Smooth muscle cell (in vitro differentiated cells): Measurements from ENCODE around the gene FOXO6. TPM values are rescaled to one million over a fixed set of nuclear protein-coding genes. Genes with fewer than 3 reads are reported as not detected.
A peak's percentile ranks its signal among the peaks of the same experiment; 100 is the strongest.

Experiments used
- DNase-seq: peaks from one replicate; lab custom pipeline; 2025; ENCODE audit not compliant: unreplicated experiment; lab: John Stamatoyannopoulos, UW
- H2AFZ ChIP-seq: fragments of 200-600 bp; sonication (generic); 2 replicates; pipeline ENCODE4 v1.6.0; 2016; ENCODE audit warnings: antibody characterized with exemption, low read depth, mild to moderate bottlenecking
- H3F3A ChIP-seq: fragments of 200-600 bp; sonication (generic); 2 replicates; pipeline ENCODE4 v1.6.0; 2017; ENCODE audit warnings: antibody characterized with exemption, low read depth
- H3K27ac ChIP-seq: fragments of 200-600 bp; sonication (generic); 2 replicates; pipeline ENCODE4 v1.5.1; 2016; ENCODE audit warnings: low read depth, mild to moderate bottlenecking
- H3K27me3 ChIP-seq: fragments of 200-600 bp; sonication (generic); 2 replicates; pipeline ENCODE4 v1.6.1; 2016; ENCODE audit warnings: low read depth, mild to moderate bottlenecking
- H3K36me3 ChIP-seq: fragments of 200-600 bp; sonication (generic); 2 replicates; pipeline ENCODE4 v1.5.1; 2016; ENCODE audit warnings: low read depth
- H3K4me1 ChIP-seq: fragments of 200-600 bp; sonication (generic); 2 replicates; pipeline ENCODE4 v1.5.1; 2016; ENCODE audit warnings: low read depth
- H3K4me2 ChIP-seq: fragments of 200-600 bp; sonication (generic); 2 replicates; pipeline ENCODE4 v1.6.0; 2016; ENCODE audit warnings: mild to moderate bottlenecking
- H3K4me3 ChIP-seq: fragments of 200-600 bp; sonication (generic); 2 replicates; pipeline ENCODE4 v1.5.1; 2016; ENCODE audit warnings: mild to moderate bottlenecking
- H3K79me2 ChIP-seq: fragments of 200-600 bp; sonication (generic); 2 replicates; pipeline ENCODE4 v1.6.0; 2016; ENCODE audit warnings: low read depth, mild to moderate bottlenecking
- H3K9ac ChIP-seq: fragments of 200-600 bp; sonication (generic); 2 replicates; pipeline ENCODE4 v1.6.0; 2016; ENCODE audit warnings: low read depth
- H3K9me3 ChIP-seq: fragments of 200-600 bp; sonication (generic); replicated peaks from 2 replicates; pipeline ENCODE4 v1.5.1; 2016; ENCODE audit warnings: low read depth
- H4K20me1 ChIP-seq: fragments of 200-600 bp; sonication (generic); 2 replicates; pipeline ENCODE4 v1.6.0; 2016; ENCODE audit warnings: low read depth
- CTCF ChIP-seq: fragments of 200-600 bp; sonication (generic); IDR thresholded peaks from 2 replicates; pipeline ENCODE4 v1.5.1; 2017; ENCODE audit warnings: borderline replicate concordance, mild to moderate bottlenecking, antibody characterized with exemption; ENCODE audit not compliant: insufficient read depth, poor library complexity, severe bottlenecking
- WGBS: methylation state at CpG from one replicate; pipeline ENCODE4 v1.1.7; 2016; ENCODE audit warnings: low lambda C conversion rate; 5-methylcytosine and 5-hydroxymethylcytosine counted together
- polyA plus RNA-seq: library from polyadenylated mRNA; unstranded; fragments of >200 nt; fragmentation: Nextera tagmentation; extraction: Ambion mirVana; gene quantifications from 2 replicates; pipeline ENCODE4 v1.2.1, GENCODE V29; 2016
- total RNA-seq: library from RNA; depleted of rRNA; stranded (reverse); fragments of >200 nt; gene quantifications from 2 replicates; pipeline ENCODE4 v1.2.3, GENCODE V29; 2014

The FOXO6 gene
- total and polyA plus RNA-seq, 2 experiments from 2014 or later = 0.85 to 1.7 TPM

GRCh38 chr1:41362357-41362721, 1.1 kb downstream of the FOXO6 start:
- no peak for TF ChIP-seq CTCF
- Histone ChIP-seq H3K4me1 (peaks cover 37% of the 10 kb centered on the region), H3K9ac (no peak overlapping the region), H3K4me3 (peak overlapping the region; percentile 65), H3K27ac (no peak overlapping the region), H4K20me1 (no peaks in the 10 kb centered on the region), H3K79me2 (no peaks in the 10 kb centered on the region), H3K27me3 (peaks cover 38% of the 10 kb centered on the region), H3F3A (no peaks in the 10 kb centered on the region), H3K36me3 (no peaks in the 10 kb centered on the region), H3K9me3 (no peaks in the 10 kb centered on the region), H2AFZ (no peak overlapping the region), H3K4me2 (peak overlapping the region; percentile 98)
- no peak for DNase-seq
- 15% methylated on average over 4 of the region's 20 CpGs for WGBS

- 55% methylated on average over 8 of the region's 8 CpGs for WGBS
- Histone ChIP-seq H3F3A (no peaks in the 10 kb centered on the region), H4K20me1 (no peaks in the 10 kb centered on the region), H3K4me1 (peaks cover 30% of the 10 kb centered on the region), H3K4me3 (no peak overlapping the region), H3K9me3 (no peaks in the 10 kb centered on the region), H2AFZ (no peak overlapping the region), H3K27me3 (peaks cover 44% of the 10 kb centered on the region), H3K9ac (no peak overlapping the region), H3K27ac (no peak overlapping the region), H3K4me2 (peak overlapping the region; percentile 98), H3K36me3 (no peaks in the 10 kb centered on the region), H3K79me2 (no peaks in the 10 kb centered on the region)
- no peak for DNase-seq
- no peak for TF ChIP-seq CTCF
Measured at GRCh38 chr1:41362749-41363590, 1.7 kb downstream of the FOXO6 start.

- Histone ChIP-seq H3K4me2 (no peak overlapping the region), H3K27me3 (peaks cover 46% of the 10 kb centered on the region), H3K36me3 (no peaks in the 10 kb centered on the region), H2AFZ (no peak overlapping the region), H3K79me2 (no peaks in the 10 kb centered on the region), H3F3A (no peaks in the 10 kb centered on the region), H3K9ac (no peak overlapping the region), H3K4me3 (no peak overlapping the region), H4K20me1 (no peaks in the 10 kb centered on the region), H3K9me3 (no peaks in the 10 kb centered on the region), H3K4me1 (peaks cover 28% of the 10 kb centered on the region), H3K27ac (no peak overlapping the region)
- DNase-seq = no peak
- TF ChIP-seq CTCF = no peak
- WGBS = 92% methylated on average over 4 of the region's 4 CpGs
Measured at GRCh38 chr1:41363591-41364320, 2.5 kb downstream of the FOXO6 start.
